C4-2B (cell line): ENCODE results near the gene TBC1D9.

Experiments
- H3K27ac ChIP-seq: fragments of 450-650 bp; 2 replicates; pipeline ENCODE4 v1.5.1; 2017
- ZFX ChIP-seq: fragments of 450-650 bp; IDR thresholded peaks from 2 replicates; pipeline ENCODE4 v1.6.1; 2017
- TF ChIP-seq, protein P1 (sequence below): fragments of 450-650 bp; conservative IDR thresholded peaks from 2 replicates; pipeline ENCODE4 v1.5.1; 2017; ENCODE audit warnings: mild to moderate bottlenecking

The TBC1D9 gene

DNA sequence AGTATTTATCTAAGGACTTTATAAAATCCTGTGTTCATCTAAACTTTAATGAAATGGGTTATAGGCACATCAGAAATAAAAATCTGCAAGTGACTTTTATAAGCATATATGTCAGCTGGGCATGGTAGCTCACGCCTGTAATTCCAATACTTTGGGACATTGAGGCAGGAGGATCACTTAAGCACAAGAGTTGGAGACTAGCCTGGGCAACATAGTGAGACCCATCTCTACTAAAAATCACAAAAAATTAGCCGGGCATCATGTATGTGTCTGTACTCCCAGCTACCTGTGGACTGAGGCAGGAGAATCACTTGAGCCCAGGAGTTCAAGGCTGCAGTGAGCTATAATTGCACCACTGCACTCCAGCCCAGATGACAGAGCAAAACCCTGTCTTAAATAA lies 20.9 kb downstream of the TBC1D9 start:
- H3K27ac ChIP-seq, result no peak overlapping the region
- TF ChIP-seq ZFX, result no peak
- TF ChIP-seq, protein P1, sequence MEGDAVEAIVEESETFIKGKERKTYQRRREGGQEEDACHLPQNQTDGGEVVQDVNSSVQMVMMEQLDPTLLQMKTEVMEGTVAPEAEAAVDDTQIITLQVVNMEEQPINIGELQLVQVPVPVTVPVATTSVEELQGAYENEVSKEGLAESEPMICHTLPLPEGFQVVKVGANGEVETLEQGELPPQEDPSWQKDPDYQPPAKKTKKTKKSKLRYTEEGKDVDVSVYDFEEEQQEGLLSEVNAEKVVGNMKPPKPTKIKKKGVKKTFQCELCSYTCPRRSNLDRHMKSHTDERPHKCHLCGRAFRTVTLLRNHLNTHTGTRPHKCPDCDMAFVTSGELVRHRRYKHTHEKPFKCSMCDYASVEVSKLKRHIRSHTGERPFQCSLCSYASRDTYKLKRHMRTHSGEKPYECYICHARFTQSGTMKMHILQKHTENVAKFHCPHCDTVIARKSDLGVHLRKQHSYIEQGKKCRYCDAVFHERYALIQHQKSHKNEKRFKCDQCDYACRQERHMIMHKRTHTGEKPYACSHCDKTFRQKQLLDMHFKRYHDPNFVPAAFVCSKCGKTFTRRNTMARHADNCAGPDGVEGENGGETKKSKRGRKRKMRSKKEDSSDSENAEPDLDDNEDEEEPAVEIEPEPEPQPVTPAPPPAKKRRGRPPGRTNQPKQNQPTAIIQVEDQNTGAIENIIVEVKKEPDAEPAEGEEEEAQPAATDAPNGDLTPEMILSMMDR, result no peak

DNA sequence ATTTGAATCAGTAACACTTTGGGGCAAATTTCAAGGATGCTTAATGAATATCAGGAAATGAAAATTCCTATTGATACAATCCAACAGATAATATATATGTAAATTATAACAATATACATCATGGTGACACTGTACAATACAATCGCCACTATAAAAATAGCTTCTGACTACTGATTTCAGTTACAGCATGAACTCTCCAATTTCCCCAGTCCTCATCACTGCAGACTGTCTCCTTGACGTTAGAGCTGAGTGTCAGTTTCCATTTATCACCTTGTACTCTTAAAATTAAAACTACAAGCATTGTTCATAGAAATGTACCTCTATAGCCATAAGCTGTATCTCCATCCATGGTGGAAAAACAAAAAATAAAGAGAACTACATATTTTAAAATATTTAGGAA lies 23.4 kb downstream of the TBC1D9 start:
- TF ChIP-seq, protein P1, result no peak
- TF ChIP-seq ZFX, result no peak

DNA sequence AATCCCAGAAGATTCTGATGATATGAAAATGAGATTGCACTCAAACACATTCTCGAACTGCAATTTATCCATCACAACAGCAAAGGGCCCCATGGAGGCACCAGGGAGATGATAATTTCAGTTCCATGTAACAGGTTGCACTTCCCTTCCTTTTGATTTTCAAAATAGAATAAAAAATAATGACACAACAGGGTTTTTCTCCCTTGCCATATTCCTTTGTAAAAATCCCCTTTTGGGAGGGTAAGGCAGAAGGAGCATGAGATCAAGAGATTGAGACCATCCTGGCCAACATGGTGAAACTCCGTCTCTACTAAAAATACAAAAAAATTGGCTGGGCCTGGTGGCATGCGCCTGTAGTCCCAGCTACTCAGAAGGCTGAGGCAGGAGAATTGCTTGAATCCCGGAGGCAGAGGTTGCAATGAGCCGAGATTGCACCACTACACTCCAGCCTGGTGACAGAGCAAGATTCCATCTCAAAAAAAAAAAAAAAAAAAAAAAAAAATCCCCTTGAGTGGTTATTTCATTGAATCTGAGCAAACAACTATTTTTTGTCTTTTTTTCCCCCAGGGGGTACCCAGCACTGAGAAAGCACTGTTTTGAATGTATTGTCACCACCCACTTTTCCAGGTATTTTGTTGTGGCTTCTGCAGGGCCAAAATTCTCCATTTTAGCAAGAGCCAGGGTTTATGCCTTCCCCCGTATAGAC lies 26.7 kb downstream of the TBC1D9 start:
- H3K27ac ChIP-seq, result no peak overlapping the region
- TF ChIP-seq, protein P1, result no peak
- TF ChIP-seq ZFX, result no peak

More for the DNA sequence above, 23.4 kb downstream of the TBC1D9 start:
- no peak overlapping the region for H3K27ac ChIP-seq

DNA sequence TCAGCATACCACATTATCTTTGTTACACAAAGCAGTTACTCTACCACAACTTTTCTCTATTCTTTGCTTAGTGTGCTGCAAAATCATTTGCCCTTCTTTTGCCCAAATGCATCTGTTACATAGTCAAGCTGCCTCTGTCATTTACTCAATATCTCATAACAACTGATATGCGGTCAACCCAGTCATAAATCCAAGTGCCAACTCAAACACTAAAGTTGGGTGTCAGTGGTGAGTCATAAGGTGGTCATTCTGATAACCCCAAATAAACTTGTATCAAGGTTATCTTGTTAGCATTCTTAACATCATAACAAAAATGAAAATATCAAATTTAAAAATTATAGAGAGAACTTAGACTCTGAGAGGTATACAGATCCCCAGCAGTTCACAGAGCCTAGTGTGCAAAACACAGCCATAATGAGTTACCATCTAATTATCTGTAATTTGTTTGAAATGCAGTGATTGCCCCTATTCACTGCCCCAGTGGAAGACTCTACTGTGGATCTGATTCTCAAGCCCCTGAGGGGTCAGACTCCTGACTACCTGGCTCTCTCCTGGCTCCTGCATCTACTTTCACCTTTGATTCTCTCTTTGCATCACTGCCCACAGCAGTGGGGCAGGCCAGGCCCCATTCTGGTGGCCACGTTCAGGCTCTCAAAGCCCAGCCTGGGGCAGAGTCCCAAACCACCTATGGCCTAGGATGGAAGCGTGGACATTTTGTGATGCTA lies 29.2 kb downstream of the TBC1D9 start:
- TF ChIP-seq, protein P1, result no peak
- TF ChIP-seq ZFX, result no peak
- peak overlapping the region; percentile 39; the same call in 1 of the 2 replicates for H3K27ac ChIP-seq

DNA sequence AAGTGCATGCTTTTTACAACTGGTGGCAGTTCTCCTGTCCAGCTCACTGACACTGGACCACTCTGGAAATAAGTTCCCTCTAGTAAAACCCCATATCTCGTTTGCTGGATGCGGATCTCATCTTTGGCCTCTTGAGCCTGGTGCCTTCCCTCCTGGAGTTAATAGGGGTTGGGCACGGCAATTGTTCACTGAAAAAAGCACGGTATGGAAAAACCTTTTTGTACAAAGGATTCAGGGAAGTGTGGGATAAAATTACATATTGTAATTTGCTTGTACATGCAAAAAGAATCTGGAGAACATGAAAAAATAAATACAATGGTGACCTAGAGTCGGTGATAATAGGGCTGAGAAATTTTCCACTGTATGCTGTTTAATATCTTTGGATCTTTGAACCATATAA lies 30.6 kb downstream of the TBC1D9 start:
- H3K27ac ChIP-seq, result no peak overlapping the region
- TF ChIP-seq ZFX, result no peak
- TF ChIP-seq, protein P1, result no peak

DNA sequence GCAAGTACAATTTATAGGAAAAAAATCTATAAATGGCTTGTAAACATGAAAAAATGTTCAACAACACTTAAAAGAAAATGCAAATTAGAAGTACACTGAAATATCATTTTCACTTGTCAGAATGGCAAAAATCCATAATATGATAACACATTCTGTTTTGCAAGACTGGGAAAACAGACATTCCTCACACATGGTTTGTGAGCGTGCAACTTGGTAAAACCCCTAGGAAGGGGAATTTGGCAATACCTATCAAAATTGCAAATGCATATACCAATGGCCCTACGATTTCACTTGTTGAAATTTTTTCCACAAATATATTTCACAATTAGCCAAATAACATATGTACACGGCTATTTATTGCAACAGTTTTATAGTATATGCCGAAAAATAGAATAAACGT lies 31.4 kb downstream of the TBC1D9 start:
- TF ChIP-seq, protein P1, result no peak
- TF ChIP-seq ZFX, result no peak
- no peak overlapping the region for H3K27ac ChIP-seq
